Neural progenitor cell (in vitro differentiated cells): Measurements from ENCODE around the gene LIN9.

Source experiments
- EZH2 ChIP-seq: fragments of 200-600 bp; sonication (generic); IDR thresholded peaks from 2 replicates; pipeline ENCODE4 v1.6.1; 2017; ENCODE audit warnings: antibody characterized with exemption, mild to moderate bottlenecking, moderate library complexity
- EZH2phosphoT487 ChIP-seq: fragments of 200-600 bp; sonication (generic); IDR thresholded peaks from 2 replicates; pipeline ENCODE4 v1.6.1; 2017; ENCODE audit warnings: antibody characterized with exemption
- TF ChIP-seq, protein P1 (sequence below): fragments of 200-600 bp; sonication (generic); IDR thresholded peaks from 2 replicates; pipeline ENCODE4 v1.5.1; 2017; ENCODE audit warnings: antibody characterized with exemption, mild to moderate bottlenecking

DNA sequence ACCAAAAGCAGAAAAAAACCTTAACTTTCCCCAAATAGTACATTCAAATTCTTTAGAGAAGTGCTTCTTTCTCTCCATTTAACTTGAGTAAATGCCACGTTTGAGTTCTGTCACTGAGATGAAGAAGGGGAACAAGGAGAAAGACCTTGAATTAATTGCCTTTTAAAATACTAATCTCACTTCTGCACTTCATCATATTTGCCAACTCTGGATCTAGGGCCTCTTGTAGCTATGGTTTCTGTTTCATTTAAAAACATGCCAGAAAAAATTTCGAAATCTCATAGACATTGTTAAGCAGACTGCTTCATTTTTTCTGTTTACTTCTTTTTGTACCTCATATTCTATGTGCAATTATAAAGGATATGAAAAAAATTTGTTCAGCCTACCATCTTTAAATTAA is 60.9 kb downstream of the LIN9 start:
- TF ChIP-seq EZH2 (no peak), EZH2phosphoT487 (no peak)
- TF ChIP-seq, protein P1, sequence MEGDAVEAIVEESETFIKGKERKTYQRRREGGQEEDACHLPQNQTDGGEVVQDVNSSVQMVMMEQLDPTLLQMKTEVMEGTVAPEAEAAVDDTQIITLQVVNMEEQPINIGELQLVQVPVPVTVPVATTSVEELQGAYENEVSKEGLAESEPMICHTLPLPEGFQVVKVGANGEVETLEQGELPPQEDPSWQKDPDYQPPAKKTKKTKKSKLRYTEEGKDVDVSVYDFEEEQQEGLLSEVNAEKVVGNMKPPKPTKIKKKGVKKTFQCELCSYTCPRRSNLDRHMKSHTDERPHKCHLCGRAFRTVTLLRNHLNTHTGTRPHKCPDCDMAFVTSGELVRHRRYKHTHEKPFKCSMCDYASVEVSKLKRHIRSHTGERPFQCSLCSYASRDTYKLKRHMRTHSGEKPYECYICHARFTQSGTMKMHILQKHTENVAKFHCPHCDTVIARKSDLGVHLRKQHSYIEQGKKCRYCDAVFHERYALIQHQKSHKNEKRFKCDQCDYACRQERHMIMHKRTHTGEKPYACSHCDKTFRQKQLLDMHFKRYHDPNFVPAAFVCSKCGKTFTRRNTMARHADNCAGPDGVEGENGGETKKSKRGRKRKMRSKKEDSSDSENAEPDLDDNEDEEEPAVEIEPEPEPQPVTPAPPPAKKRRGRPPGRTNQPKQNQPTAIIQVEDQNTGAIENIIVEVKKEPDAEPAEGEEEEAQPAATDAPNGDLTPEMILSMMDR = no peak
